A673 (cell line): Measurements from ENCODE around the gene IKZF3.

ENCODE experiments used
- CTCF ChIP-seq: fragments of 300-800, 200-600 bp; sonication (generic); conservative IDR thresholded peaks from 2 replicates; pipeline ENCODE4 v1.5.1; 2017; ENCODE audit warnings: low read depth, mild to moderate bottlenecking, antibody characterized with exemption, low read length, moderate library complexity, mixed read lengths
- EZH2 ChIP-seq: fragments of 200-600 bp; sonication (generic); IDR thresholded peaks from 2 replicates; pipeline ENCODE4 v1.6.1; 2017; ENCODE audit warnings: borderline replicate concordance, low read depth, mild to moderate bottlenecking, mixed read lengths, antibody characterized with exemption, low read length; ENCODE audit not compliant: poor library complexity, severe bottlenecking

DNA sequence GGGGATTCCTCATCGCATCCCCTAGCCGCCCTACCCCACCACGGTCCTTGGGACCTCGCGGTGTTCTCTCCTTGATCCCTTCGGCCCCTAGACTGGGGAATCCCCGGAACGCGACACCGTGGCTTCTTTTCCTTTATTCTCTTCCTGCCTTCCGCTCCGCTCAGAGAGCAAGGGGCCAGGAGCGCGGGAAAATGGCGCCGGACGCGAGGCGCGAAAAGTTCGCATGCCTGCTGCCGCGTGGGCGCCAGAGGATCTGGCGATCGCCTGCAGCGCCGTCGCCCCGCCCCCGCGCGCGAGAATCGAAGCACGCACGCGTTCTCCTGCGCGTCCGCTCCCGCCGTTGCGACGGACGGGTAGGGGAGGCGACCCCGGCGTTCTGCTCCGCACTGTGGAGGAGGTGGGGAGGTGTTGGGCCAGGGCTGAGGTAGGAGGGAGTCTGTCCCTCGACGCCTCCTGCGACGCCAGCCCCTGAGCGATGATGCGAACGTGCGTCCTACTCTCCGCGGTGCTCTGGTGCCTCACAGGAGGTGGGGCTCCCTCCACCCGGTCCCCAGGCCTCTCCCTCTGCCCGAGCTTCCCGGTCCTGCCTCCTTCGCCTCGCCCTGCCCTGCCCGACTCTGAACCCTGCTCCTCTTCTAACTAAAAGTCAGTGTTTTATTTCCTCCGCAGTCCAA lies 3.9 kb upstream of the IKZF3 start, which contains the start of gene ZPBP2:
- no peak for TF ChIP-seq CTCF
- TF ChIP-seq EZH2, result no peak
